ENCODE measurements around the gene TGFBR2. TPM values are rescaled to one million over a fixed set of nuclear protein-coding genes. Genes with fewer than 3 reads are reported as not detected.

The TGFBR2 gene
- total and polyA plus RNA-seq, 10 of the 15 experiments (the other 5 are each of a cell fraction or from before 2014, with no cell fraction given): 0.02 to 0.98 (median 0.18) TPM; not detected in 1

GRCh38 chr3:30632521-30632920, 26.1 kb downstream of the TGFBR2 start (continued):
- TF ChIP-seq SMAD5 (IDR thresholded peaks at IDR 0.05; ENCODE audit: low read depth) (no peak), SREBF1 (IDR thresholded peaks at IDR 0.05; ENCODE audit: low read length) (no peak), ASH2L (IDR thresholded peaks at IDR 0.05; ENCODE audit: borderline replicate concordance, low read depth) (no peak), ATF7 (IDR thresholded peaks at IDR 0.05; ENCODE audit: low read depth) (no peak), SUZ12 (IDR thresholded peaks at IDR 0.05; ENCODE audit: unreplicated experiment) (no peak), EP300 (IDR thresholded peaks at IDR 0.05; ENCODE audit: borderline replicate concordance in 1 of 2, control insufficient read depth in 1 of 2, low read depth in 2 of 2, low read length in 2 of 2) (no peak), GATAD2B (conservative IDR thresholded peaks at IDR 0.05; ENCODE audit: low read depth) (no peak), MEF2B (IDR thresholded peaks at IDR 0.05; ENCODE audit: partially characterized antibody, poor library complexity, severe bottlenecking) (no peak), BRCA1 (IDR thresholded peaks at IDR 0.05; ENCODE audit: low read depth, low read length) (no peak), HDGF (IDR thresholded peaks at IDR 0.05) (no peak)
- TF ChIP-seq, protein P1, sequence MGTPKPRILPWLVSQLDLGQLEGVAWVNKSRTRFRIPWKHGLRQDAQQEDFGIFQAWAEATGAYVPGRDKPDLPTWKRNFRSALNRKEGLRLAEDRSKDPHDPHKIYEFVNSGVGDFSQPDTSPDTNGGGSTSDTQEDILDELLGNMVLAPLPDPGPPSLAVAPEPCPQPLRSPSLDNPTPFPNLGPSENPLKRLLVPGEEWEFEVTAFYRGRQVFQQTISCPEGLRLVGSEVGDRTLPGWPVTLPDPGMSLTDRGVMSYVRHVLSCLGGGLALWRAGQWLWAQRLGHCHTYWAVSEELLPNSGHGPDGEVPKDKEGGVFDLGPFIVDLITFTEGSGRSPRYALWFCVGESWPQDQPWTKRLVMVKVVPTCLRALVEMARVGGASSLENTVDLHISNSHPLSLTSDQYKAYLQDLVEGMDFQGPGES (IDR thresholded peaks at IDR 0.05): no peak

DNA sequence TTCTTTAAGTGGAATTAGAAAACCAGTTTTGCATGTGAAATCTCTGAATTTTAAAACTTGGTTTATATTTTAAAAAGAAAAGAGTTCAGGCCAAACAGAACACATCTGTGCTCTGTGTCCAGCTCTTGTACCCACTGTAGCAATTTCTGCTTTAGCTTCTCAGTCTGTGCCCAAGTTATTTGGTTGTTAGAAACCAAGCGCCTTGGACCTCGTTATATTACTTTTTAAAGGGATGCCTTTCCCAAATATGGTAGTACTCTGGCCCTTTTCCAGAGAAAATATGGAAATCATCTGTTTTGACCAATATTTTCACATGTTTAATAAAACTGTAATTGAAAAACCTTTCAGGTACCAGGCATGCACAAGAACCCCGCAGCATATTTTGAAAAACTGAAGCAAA, 27.3 kb downstream of the TGFBR2 start:
- no peak for FAIRE-seq
- in situ Hi-C loops (cut with MboI): no loop called here
- H3K4me2 ChIP-seq (ENCODE audit: control insufficient read depth, insufficient read depth): no peak overlapping the region
- TF ChIP-seq, protein P1 (IDR thresholded peaks at IDR 0.05): no peak
- TF ChIP-seq NFXL1 (IDR thresholded peaks at IDR 0.05; ENCODE audit: borderline replicate concordance) (no peak), STAT1 (conservative IDR thresholded peaks at IDR 0.05) (no peak), RBBP5 (conservative IDR thresholded peaks at IDR 0.05) (no peak), POLR2AphosphoS5 (IDR thresholded peaks at IDR 0.05; ENCODE audit: low read length) (no peak), RELB (IDR thresholded peaks at IDR 0.05; ENCODE audit: low read depth) (no peak), SMARCA5 (IDR thresholded peaks at IDR 0.05) (no peak), BACH1 (IDR thresholded peaks at IDR 0.05; ENCODE audit: borderline replicate concordance) (no peak), PAX5 (IDR thresholded peaks at IDR 0.05; ENCODE audit: borderline replicate concordance, low read depth, low read length) (no peak)
- TF ChIP-seq, protein P2, sequence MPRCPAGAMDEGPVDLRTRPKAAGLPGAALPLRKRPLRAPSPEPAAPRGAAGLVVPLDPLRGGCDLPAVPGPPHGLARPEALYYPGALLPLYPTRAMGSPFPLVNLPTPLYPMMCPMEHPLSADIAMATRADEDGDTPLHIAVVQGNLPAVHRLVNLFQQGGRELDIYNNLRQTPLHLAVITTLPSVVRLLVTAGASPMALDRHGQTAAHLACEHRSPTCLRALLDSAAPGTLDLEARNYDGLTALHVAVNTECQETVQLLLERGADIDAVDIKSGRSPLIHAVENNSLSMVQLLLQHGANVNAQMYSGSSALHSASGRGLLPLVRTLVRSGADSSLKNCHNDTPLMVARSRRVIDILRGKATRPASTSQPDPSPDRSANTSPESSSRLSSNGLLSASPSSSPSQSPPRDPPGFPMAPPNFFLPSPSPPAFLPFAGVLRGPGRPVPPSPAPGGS (IDR thresholded peaks at IDR 0.05; ENCODE audit: borderline replicate concordance, insufficient read depth, low read depth, low read length, poor library complexity, severe bottlenecking): no peak

More for the DNA sequence above, 27.3 kb downstream of the TGFBR2 start:
- no peak for DNase-seq (ENCODE audit: low read depth, low spot score)
- H3K27me3 ChIP-seq (replicated peaks in 1 of 2; ENCODE audit: control insufficient read depth in 2 of 2, insufficient read depth in 2 of 2, low read length in 1 of 2): no peaks in the 10 kb centered on the region
- no peaks in the 10 kb centered on the region for H3K36me3 ChIP-seq (ENCODE audit: control insufficient read depth in 2 of 2, insufficient read depth in 2 of 2, low read length in 1 of 2)
- H3K9ac ChIP-seq (ENCODE audit: control insufficient read depth, insufficient read depth, low read length): no peak overlapping the region
- H3K27ac ChIP-seq (ENCODE audit: control insufficient read depth, insufficient read depth): no peak overlapping the region
- no peaks in the 10 kb centered on the region for H3K4me1 ChIP-seq (ENCODE audit: control insufficient read depth, insufficient read depth, low read length)
- ChIA-PET POLR2A (no interaction called here), CTCF (no interaction called here), RAD21 (ENCODE audit: unreplicated experiment) (no interaction called here), SMC1A (ENCODE audit: uncharacterized antibody, unreplicated experiment) (interaction anchor here (1.1 kb wide), 1 partner anchor 24 kb away, joined by 4 read pairs; no protein-coding TSS in a partner anchor)
- intact Hi-C loops (cut with micrococcal nuclease; ENCODE audit: unreplicated experiment): no loop called here
- 42% methylated on average over 3 of the region's 3 CpGs for WGBS (ENCODE audit: insufficient coverage, insufficient replicate concordance, low lambda C conversion rate, missing lambda C conversion rate)
- no peak for ATAC-seq
- H3K79me2 ChIP-seq (ENCODE audit: control insufficient read depth, insufficient read depth, low read length): no peaks in the 10 kb centered on the region
- H2AFZ ChIP-seq (ENCODE audit: control insufficient read depth, low read depth, low read length): no peak overlapping the region
- H3K9me3 ChIP-seq (replicated peaks; ENCODE audit: control insufficient read depth, insufficient read depth, low read length): no peaks in the 10 kb centered on the region; the same call in 2 of the 3 replicates
- no peak overlapping the region for H3K4me3 ChIP-seq
- no peaks in the 10 kb centered on the region for H4K20me1 ChIP-seq (ENCODE audit: control insufficient read depth, insufficient read depth)
- no TSS peak for BruUV-seq (replicated peaks)
